Measurements from ENCODE around the gene IL17REL. TPM values are rescaled to one million over a fixed set of nuclear protein-coding genes. Genes with fewer than 3 reads are reported as not detected.
A peak's percentile ranks its signal among the peaks of the same experiment; 100 is the strongest.
"Not testable (repeated sequence)": the region's sequence is repeated elsewhere in the genome, so short reads cannot be mapped to it uniquely, and the experiment has no call there.

IL17REL gene
- total RNA-seq, 3 donors from 2014 or later: 0.09 to 0.43 TPM; not detected in 1

- Histone ChIP-seq H3K4me3 (no peak overlapping the region), H3K9me3 (peaks cover 10% of the 10 kb centered on the region), H3K4me1 (ENCODE audit: low read depth) (peaks cover 18% of the 10 kb centered on the region), H3K36me3 (ENCODE audit: low read depth) (no peaks in the 10 kb centered on the region)
- intact Hi-C loops (cut with DNase I, micrococcal nuclease): no loop called here
- TF ChIP-seq, protein P1, sequence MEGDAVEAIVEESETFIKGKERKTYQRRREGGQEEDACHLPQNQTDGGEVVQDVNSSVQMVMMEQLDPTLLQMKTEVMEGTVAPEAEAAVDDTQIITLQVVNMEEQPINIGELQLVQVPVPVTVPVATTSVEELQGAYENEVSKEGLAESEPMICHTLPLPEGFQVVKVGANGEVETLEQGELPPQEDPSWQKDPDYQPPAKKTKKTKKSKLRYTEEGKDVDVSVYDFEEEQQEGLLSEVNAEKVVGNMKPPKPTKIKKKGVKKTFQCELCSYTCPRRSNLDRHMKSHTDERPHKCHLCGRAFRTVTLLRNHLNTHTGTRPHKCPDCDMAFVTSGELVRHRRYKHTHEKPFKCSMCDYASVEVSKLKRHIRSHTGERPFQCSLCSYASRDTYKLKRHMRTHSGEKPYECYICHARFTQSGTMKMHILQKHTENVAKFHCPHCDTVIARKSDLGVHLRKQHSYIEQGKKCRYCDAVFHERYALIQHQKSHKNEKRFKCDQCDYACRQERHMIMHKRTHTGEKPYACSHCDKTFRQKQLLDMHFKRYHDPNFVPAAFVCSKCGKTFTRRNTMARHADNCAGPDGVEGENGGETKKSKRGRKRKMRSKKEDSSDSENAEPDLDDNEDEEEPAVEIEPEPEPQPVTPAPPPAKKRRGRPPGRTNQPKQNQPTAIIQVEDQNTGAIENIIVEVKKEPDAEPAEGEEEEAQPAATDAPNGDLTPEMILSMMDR (IDR thresholded peaks at IDR 0.05): peak; percentile 71
- ATAC-seq: peak; percentile 79
- DNase-seq: peak; percentile 82 to 89 (median 86)
Observed at GRCh38 chr22:49992921-49993648, 19.5 kb downstream of the IL17REL start.

- DNase-seq (no peak), ATAC-seq (no peak)
- peaks cover 17% of the 10 kb centered on the region for H3K4me1 ChIP-seq (ENCODE audit: low read depth)
- H3K4me3 ChIP-seq: no peak overlapping the region
- intact Hi-C loops (cut with DNase I, micrococcal nuclease): no loop called here
- H3K36me3 ChIP-seq (ENCODE audit: low read depth): no peaks in the 10 kb centered on the region
- TF ChIP-seq, protein P1 (IDR thresholded peaks at IDR 0.05): no peak
- H3K9me3 ChIP-seq: peaks cover 10% of the 10 kb centered on the region
Observed at GRCh38 chr22:49991907-49992533, 20.5 kb downstream of the IL17REL start.

GRCh38 chr22:49991167-49991566, 21.4 kb downstream of the IL17REL start:
- Histone ChIP-seq H3K36me3 (ENCODE audit: low read depth) (no peaks in the 10 kb centered on the region), H3K4me3 (no peak overlapping the region), H3K9me3 (peaks cover 13% of the 10 kb centered on the region), H3K4me1 (ENCODE audit: low read depth) (peaks cover 9% of the 10 kb centered on the region)
- ATAC-seq (no peak), DNase-seq (no peak)
- TF ChIP-seq, protein P1 (IDR thresholded peaks at IDR 0.05): no peak
- intact Hi-C loops (cut with DNase I, micrococcal nuclease): no loop called here

- intact Hi-C loops (cut with DNase I, micrococcal nuclease); ATAC-seq; H3K4me1 ChIP-seq (ENCODE audit: low read depth); H3K36me3 ChIP-seq (ENCODE audit: low read depth); H3K4me3 ChIP-seq: not testable (repeated sequence)
- peaks cover 13% of the 10 kb centered on the region for H3K9me3 ChIP-seq
- peak in 1 of 3 donors; percentile 16 for DNase-seq
Observed at GRCh38 chr22:49989826-49990225, 22.7 kb downstream of the IL17REL start.

DNA sequence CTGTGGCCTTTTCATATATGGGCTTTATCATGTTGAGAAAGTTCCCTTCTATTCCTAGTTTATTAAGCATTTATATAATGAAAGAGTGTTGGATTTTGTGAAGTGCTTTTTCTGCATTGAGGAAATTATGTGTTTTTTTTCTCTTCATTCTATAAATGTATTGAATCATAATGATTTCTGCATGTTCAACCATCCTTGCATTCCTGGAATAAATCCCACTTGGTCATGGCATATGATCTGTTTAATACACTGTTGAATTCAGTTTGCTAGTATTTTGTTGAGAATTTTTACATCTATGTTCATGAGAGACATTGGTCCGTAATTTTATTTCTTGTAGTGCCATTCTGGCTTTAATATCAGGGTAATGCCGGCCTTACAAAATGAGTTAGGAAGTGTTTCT, 26.2 kb downstream of the IL17REL start:
- Histone ChIP-seq H3K4me3 (no peak overlapping the region), H3K36me3 (ENCODE audit: low read depth) (no peaks in the 10 kb centered on the region), H3K9me3 (peaks cover 9% of the 10 kb centered on the region), H3K4me1 (ENCODE audit: low read depth) (peaks cover 7% of the 10 kb centered on the region)
- TF ChIP-seq, protein P1 (IDR thresholded peaks at IDR 0.05): no peak
- intact Hi-C loops (cut with DNase I, micrococcal nuclease): no loop called here
- ATAC-seq: no peak
- no peak for DNase-seq
